Adrenal gland (tissue), 5 donors: ENCODE results near the gene TAB2.

Experiments
- POLR2A ChIP-seq, 2 donors: fragments of 450-650 bp; IDR thresholded peaks; one replicate each; pipeline ENCODE4 v1.6.1; 2017; ENCODE audit warnings: antibody characterized with exemption in 2 of 2, mild to moderate bottlenecking in 2 of 2, moderate library complexity in 1 of 2
- TF ChIP-seq, protein P1 (sequence below), 6 experiments: fragments of 450-650 bp in 4 of 6; fragments of 200-600 bp in 2 of 6; sonication (generic) in 1 of 6; IDR thresholded peaks; 1 replicate in 5 of 6; 2 replicates in 1 of 6; pipeline versions ENCODE4 v1.5.1 to v1.8.0; 2016 to 2021; ENCODE audit warnings: antibody characterized with exemption in 6 of 6, mild to moderate bottlenecking in 2 of 6, moderate library complexity in 1 of 6
- donor health status: DM: no; HTN: no; CAD: no.

- TF ChIP-seq, protein P1, sequence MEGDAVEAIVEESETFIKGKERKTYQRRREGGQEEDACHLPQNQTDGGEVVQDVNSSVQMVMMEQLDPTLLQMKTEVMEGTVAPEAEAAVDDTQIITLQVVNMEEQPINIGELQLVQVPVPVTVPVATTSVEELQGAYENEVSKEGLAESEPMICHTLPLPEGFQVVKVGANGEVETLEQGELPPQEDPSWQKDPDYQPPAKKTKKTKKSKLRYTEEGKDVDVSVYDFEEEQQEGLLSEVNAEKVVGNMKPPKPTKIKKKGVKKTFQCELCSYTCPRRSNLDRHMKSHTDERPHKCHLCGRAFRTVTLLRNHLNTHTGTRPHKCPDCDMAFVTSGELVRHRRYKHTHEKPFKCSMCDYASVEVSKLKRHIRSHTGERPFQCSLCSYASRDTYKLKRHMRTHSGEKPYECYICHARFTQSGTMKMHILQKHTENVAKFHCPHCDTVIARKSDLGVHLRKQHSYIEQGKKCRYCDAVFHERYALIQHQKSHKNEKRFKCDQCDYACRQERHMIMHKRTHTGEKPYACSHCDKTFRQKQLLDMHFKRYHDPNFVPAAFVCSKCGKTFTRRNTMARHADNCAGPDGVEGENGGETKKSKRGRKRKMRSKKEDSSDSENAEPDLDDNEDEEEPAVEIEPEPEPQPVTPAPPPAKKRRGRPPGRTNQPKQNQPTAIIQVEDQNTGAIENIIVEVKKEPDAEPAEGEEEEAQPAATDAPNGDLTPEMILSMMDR (IDR thresholded peaks at IDR 0.05), result no peak
- TF ChIP-seq POLR2A (IDR thresholded peaks at IDR 0.05), result no peak
Measured at GRCh38 chr6:149403534-149403933, 86.0 kb downstream of the TAB2 start.
